Measurements from ENCODE around the gene PNPLA1. TPM values are rescaled to one million over a fixed set of nuclear protein-coding genes. Genes with fewer than 3 reads are reported as not detected.
A peak's percentile ranks its signal among the peaks of the same experiment; 100 is the strongest.
"Not testable (repeated sequence)": the region's sequence is repeated elsewhere in the genome, so short reads cannot be mapped to it uniquely, and the experiment has no call there.

Gene PNPLA1
- total RNA-seq, 2 experiments from 2014 or later, result not detected

GRCh38 chr6:36335465-36336207 is 65.8 kb downstream of the PNPLA1 start:
- CTCF ChIA-PET, result interaction anchor here (1.2 to 3.3 kb wide), 2 partner anchors 9 to 33 kb away, joined by 3 to 13 read pairs; no protein-coding TSS in a partner anchor
- no peak overlapping the region for H3K4me3 Mint-ChIP-seq
- DNase-seq, result no peak
- peaks cover 11% of the 10 kb centered on the region for H3K4me1 Mint-ChIP-seq (ENCODE audit: low read depth)
- intact Hi-C loops (cut with micrococcal nuclease), result no loop called here
- no peak overlapping the region for H3K27ac Mint-ChIP-seq
- H3K9me3 Mint-ChIP-seq, result no peaks in the 10 kb centered on the region
- H3K36me3 Mint-ChIP-seq, result no peaks in the 10 kb centered on the region
- POLR2A ChIA-PET, result no interaction called here
- peaks cover 30% of the 10 kb centered on the region for H3K27me3 Mint-ChIP-seq

- Mint-ChIP-seq H3K9me3 (no peaks in the 10 kb centered on the region), H3K36me3 (no peaks in the 10 kb centered on the region), H3K4me1 (ENCODE audit: low read depth) (peaks cover 13% of the 10 kb centered on the region), H3K27me3 (peaks cover 34% of the 10 kb centered on the region), H3K27ac (no peak overlapping the region), H3K4me3 (no peak overlapping the region)
- POLR2A ChIA-PET, result interaction anchor here (0.6 kb wide), 1 partner anchor 242 kb away, joined by 3 read pairs; no protein-coding TSS in a partner anchor
- intact Hi-C loops (cut with micrococcal nuclease), result no loop called here
- DNase-seq, result no peak
- CTCF ChIA-PET, result interaction anchor here (1.1 to 3.3 kb wide), 4 partner anchors 8 to 242 kb away, joined by 3 to 13 read pairs (median 4); no protein-coding TSS in a partner anchor
These were observed 66.4 kb downstream of the PNPLA1 start for GRCh38 chr6:36336208-36336710.

- DNase-seq, result no peak
- H3K4me3 Mint-ChIP-seq, result no peak within 1 kb of the TSS
- ChIA-PET CTCF (interaction anchor here (1.1 to 3.3 kb wide), 3 partner anchors 23 to 242 kb away, joined by 3 to 13 read pairs (median 4); no protein-coding TSS in a partner anchor), POLR2A (interaction anchor here (0.6 kb wide), 1 partner anchor 243 kb away, joined by 3 read pairs; no protein-coding TSS in a partner anchor)
- no peaks in the 10 kb centered on the region for H3K36me3 Mint-ChIP-seq
- H3K27me3 Mint-ChIP-seq, result peaks cover 34% of the 10 kb centered on the region
- no peaks in the 10 kb centered on the region for H3K9me3 Mint-ChIP-seq
- intact Hi-C loops (cut with micrococcal nuclease), result no loop called here
- peaks cover 13% of the 10 kb centered on the region for H3K4me1 Mint-ChIP-seq (ENCODE audit: low read depth)
- peak within 1 kb of the TSS; percentile 29 for H3K27ac Mint-ChIP-seq
These were observed 67.0 kb downstream of the PNPLA1 start, which contains the start of gene BNIP5 for GRCh38 chr6:36336779-36337241. BNIP5 (minus strand) TSS chr6:36336888; CDS start chr6:36330690, 6,198 bp downstream.

GRCh38 chr6:36337814-36338213 is 68.0 kb downstream of the PNPLA1 start:
- intact Hi-C loops (cut with micrococcal nuclease), result no loop called here
- ChIA-PET CTCF (interaction anchor here (1.2 kb wide), 1 partner anchor 22 kb away, joined by 3 read pairs; no protein-coding TSS in a partner anchor), POLR2A (no interaction called here)
- no peak overlapping the region for H3K4me3 Mint-ChIP-seq
- peaks cover 13% of the 10 kb centered on the region for H3K4me1 Mint-ChIP-seq (ENCODE audit: low read depth)
- no peaks in the 10 kb centered on the region for H3K36me3 Mint-ChIP-seq
- H3K27me3 Mint-ChIP-seq, result peaks cover 34% of the 10 kb centered on the region
- DNase-seq, result no peak
- H3K27ac Mint-ChIP-seq, result no peak overlapping the region
- no peaks in the 10 kb centered on the region for H3K9me3 Mint-ChIP-seq

- intact Hi-C loops (cut with micrococcal nuclease); H3K27ac Mint-ChIP-seq; POLR2A ChIA-PET; DNase-seq; H3K9me3 Mint-ChIP-seq; H3K4me3 Mint-ChIP-seq; H3K36me3 Mint-ChIP-seq: not testable (repeated sequence)
- Mint-ChIP-seq H3K27me3 (peaks cover 31% of the 10 kb centered on the region), H3K4me1 (ENCODE audit: low read depth) (peaks cover 13% of the 10 kb centered on the region)
- CTCF ChIA-PET, result interaction anchor here (1.2 kb wide), 1 partner anchor 22 kb away, joined by 3 read pairs; no protein-coding TSS in a partner anchor
These were observed 68.4 kb downstream of the PNPLA1 start for GRCh38 chr6:36338223-36338622.

- ChIA-PET CTCF (interaction anchor here (0.7 to 6.2 kb wide), 3 partner anchors 12 to 61 kb away, joined by 3 to 103 read pairs (median 32); no protein-coding TSS in a partner anchor), POLR2A (no interaction called here)
- H3K36me3 Mint-ChIP-seq, result no peaks in the 10 kb centered on the region
- H3K4me3 Mint-ChIP-seq, result no peak overlapping the region
- no peak overlapping the region for H3K27ac Mint-ChIP-seq
- intact Hi-C loops (cut with micrococcal nuclease), result no loop called here
- H3K27me3 Mint-ChIP-seq, result peaks cover 23% of the 10 kb centered on the region
- no peak for DNase-seq
- no peaks in the 10 kb centered on the region for H3K9me3 Mint-ChIP-seq
- H3K4me1 Mint-ChIP-seq (ENCODE audit: low read depth), result peaks cover 13% of the 10 kb centered on the region
These were observed 69.3 kb downstream of the PNPLA1 start for GRCh38 chr6:36339146-36339545.

GRCh38 chr6:36340306-36340617 is 70.4 kb downstream of the PNPLA1 start:
- no peak overlapping the region for H3K4me3 Mint-ChIP-seq
- ChIA-PET POLR2A (interaction anchor here (0.8 kb wide), 1 partner anchor 19 kb away, joined by 3 read pairs; no protein-coding TSS in a partner anchor), CTCF (interaction anchor here (0.8 to 6.2 kb wide), 23 partner anchors 13 to 419 kb away, joined by 3 to 103 read pairs (median 4); partner anchors contain the start of gene MAPK14)
- H3K27ac Mint-ChIP-seq, result no peak overlapping the region
- peaks cover 13% of the 10 kb centered on the region for H3K4me1 Mint-ChIP-seq (ENCODE audit: low read depth)
- no peak for DNase-seq
- H3K9me3 Mint-ChIP-seq, result no peaks in the 10 kb centered on the region
- no peaks in the 10 kb centered on the region for H3K36me3 Mint-ChIP-seq
- intact Hi-C loops (cut with micrococcal nuclease), result no loop called here
- H3K27me3 Mint-ChIP-seq, result peaks cover 14% of the 10 kb centered on the region

- peaks cover 11% of the 10 kb centered on the region for H3K27me3 Mint-ChIP-seq
- H3K9me3 Mint-ChIP-seq, result no peaks in the 10 kb centered on the region
- ChIA-PET CTCF (interaction anchor here (0.6 to 6.2 kb wide), 43 partner anchors 12 to 442 kb away, joined by 3 to 103 read pairs (median 4); partner anchors contain the start of gene MAPK14), POLR2A (interaction anchor here (0.8 to 1.0 kb wide), 2 partner anchors 15 to 18 kb away, joined by 3 read pairs; no protein-coding TSS in a partner anchor)
- peak; percentile 80 for DNase-seq
- H3K4me3 Mint-ChIP-seq, result no peak overlapping the region
- peaks cover 13% of the 10 kb centered on the region for H3K4me1 Mint-ChIP-seq (ENCODE audit: low read depth)
- no peaks in the 10 kb centered on the region for H3K36me3 Mint-ChIP-seq
- intact Hi-C loops (cut with micrococcal nuclease), result loop anchor here (1.0 kb wide), 1 partner anchor 19 kb away; no protein-coding TSS in a partner anchor
- no peak overlapping the region for H3K27ac Mint-ChIP-seq
These were observed 71.0 kb downstream of the PNPLA1 start for GRCh38 chr6:36340618-36341454.

- no peaks in the 10 kb centered on the region for H3K36me3 Mint-ChIP-seq
- no peaks in the 10 kb centered on the region for H3K9me3 Mint-ChIP-seq
- H3K4me1 Mint-ChIP-seq (ENCODE audit: low read depth), result peaks cover 6% of the 10 kb centered on the region
- H3K4me3 Mint-ChIP-seq, result no peak overlapping the region
- intact Hi-C loops (cut with micrococcal nuclease), result no loop called here
- no peak overlapping the region for H3K27ac Mint-ChIP-seq
- DNase-seq, result no peak
- CTCF ChIA-PET, result interaction anchor here (0.6 to 6.2 kb wide), 6 partner anchors 10 to 1635 kb away, joined by 3 to 103 read pairs (median 8); no protein-coding TSS in a partner anchor
- POLR2A ChIA-PET, result no interaction called here
- H3K27me3 Mint-ChIP-seq, result peaks cover 11% of the 10 kb centered on the region
These were observed 73.3 kb downstream of the PNPLA1 start for GRCh38 chr6:36343109-36343680.

GRCh38 chr6:36345681-36346466 is 76.0 kb downstream of the PNPLA1 start:
- Mint-ChIP-seq H3K27ac (no peak overlapping the region), H3K4me3 (no peak overlapping the region), H3K9me3 (no peaks in the 10 kb centered on the region), H3K36me3 (no peaks in the 10 kb centered on the region), H3K27me3 (peaks cover 4% of the 10 kb centered on the region), H3K4me1 (ENCODE audit: low read depth) (peaks cover under 1% of the 10 kb centered on the region)
- ChIA-PET POLR2A (no interaction called here), CTCF (interaction anchor here (1.0 to 1.1 kb wide), 2 partner anchors 15 to 43 kb away, joined by 3 to 5 read pairs; no protein-coding TSS in a partner anchor)
- DNase-seq, result no peak
- intact Hi-C loops (cut with micrococcal nuclease), result no loop called here

Measured in activated CD4-positive, alpha-beta memory T cell treated with anti-CD3 and anti-CD28 coated beads for 36 hours (primary cell).